NCI-H2107 treated with DMSO at 0.1 percent for 48 hours (cell line): ENCODE measurements around the gene NKAIN4.

ENCODE experiments used
- DNase-seq: peaks from one replicate; lab custom pipeline; 2025; ENCODE audit not compliant: unreplicated experiment; lab: John Stamatoyannopoulos, UW

Gene NKAIN4

GRCh38 chr20:63274381-63275228, 20.3 kb upstream of the NKAIN4 start:
- no peak for DNase-seq

GRCh38 chr20:63273635-63274380, 19.5 kb upstream of the NKAIN4 start:
- no peak for DNase-seq

- no peak for DNase-seq
These were observed 18.9 kb upstream of the NKAIN4 start for GRCh38 chr20:63273059-63273579.

GRCh38 chr20:63272105-63273058, 18.1 kb upstream of the NKAIN4 start, which contains the start of gene ARFGAP1:
Gene ARFGAP1, plus strand, starts transcription at chr20:63272813. Its CDS starts 2,768 bp downstream, at chr20:63275581.
- DNase-seq = peak; percentile 33

- DNase-seq = no peak
These were observed 16.5 kb upstream of the NKAIN4 start for GRCh38 chr20:63270606-63271325.

- DNase-seq = no peak
These were observed 15.5 kb upstream of the NKAIN4 start for GRCh38 chr20:63269724-63270123.

- DNase-seq = no peak
These were observed 14.6 kb upstream of the NKAIN4 start for GRCh38 chr20:63268671-63269439.

GRCh38 chr20:63268256-63268655, 14.0 kb upstream of the NKAIN4 start:
- DNase-seq = no peak

- DNase-seq = no peak
These were observed 13.4 kb upstream of the NKAIN4 start for GRCh38 chr20:63267691-63268090.

GRCh38 chr20:63265891-63266515, 11.7 kb upstream of the NKAIN4 start:
- DNase-seq = no peak

- no peak for DNase-seq
These were observed 10.3 kb upstream of the NKAIN4 start for GRCh38 chr20:63264519-63264918.

- no peak for DNase-seq
These were observed 9.7 kb upstream of the NKAIN4 start for GRCh38 chr20:63264000-63264399.

- DNase-seq = no peak
These were observed 8.6 kb upstream of the NKAIN4 start for GRCh38 chr20:63262836-63263235.

- DNase-seq = no peak
These were observed 7.7 kb upstream of the NKAIN4 start for GRCh38 chr20:63261795-63262528.

GRCh38 chr20:63261060-63261794, 7.0 kb upstream of the NKAIN4 start:
- no peak for DNase-seq

GRCh38 chr20:63260521-63260920, 6.3 kb upstream of the NKAIN4 start:
- DNase-seq = no peak

- no peak for DNase-seq
These were observed 5.6 kb upstream of the NKAIN4 start for GRCh38 chr20:63259734-63260460.
